Loucy (cell line): ENCODE measurements around the gene NR2F2.

Experiments used
- H2AFZ ChIP-seq: fragments of 200-600 bp; sonication (generic); 2 replicates; pipeline ENCODE4 v1.6.0; 2016; ENCODE audit warnings: antibody characterized with exemption, mild to moderate bottlenecking, low read length, moderate library complexity
- H3F3A ChIP-seq: fragments of 200-600 bp; 2 replicates; pipeline ENCODE4 v1.6.0; 2016; ENCODE audit warnings: antibody characterized with exemption, low read depth, mild to moderate bottlenecking
- H3K27me3 ChIP-seq: fragments of 200-600 bp; sonication (generic); 2 replicates; pipeline ENCODE4 v1.6.1; 2014; ENCODE audit warnings: low read length, mild to moderate bottlenecking; ENCODE audit not compliant: insufficient read depth, poor library complexity, severe bottlenecking
- H3K36me3 ChIP-seq: fragments of 200-600 bp; sonication (generic); 2 replicates; pipeline ENCODE4 v1.6.1; 2016; ENCODE audit warnings: low read length; ENCODE audit not compliant: insufficient read depth
- H3K4me1 ChIP-seq: fragments of 200-600 bp; sonication (generic); 2 replicates; pipeline ENCODE4 v1.5.1; 2014; ENCODE audit warnings: low read length, mild to moderate bottlenecking; ENCODE audit not compliant: insufficient read depth, poor library complexity, severe bottlenecking
- H3K4me2 ChIP-seq: fragments of 200-600 bp; sonication (generic); 2 replicates; pipeline ENCODE4 v1.6.0; 2014; ENCODE audit warnings: antibody characterized with exemption, low read length, low read depth, mild to moderate bottlenecking; ENCODE audit not compliant: poor library complexity, severe bottlenecking
- H3K4me3 ChIP-seq: fragments of 200-600 bp; sonication (generic); 2 replicates; pipeline ENCODE4 v1.5.1; 2014; ENCODE audit warnings: low read length, mild to moderate bottlenecking, mixed read lengths; ENCODE audit not compliant: poor library complexity, severe bottlenecking
- H3K79me2 ChIP-seq: fragments of 200-600 bp; sonication (generic); 2 replicates; pipeline ENCODE4 v1.6.1; 2014; ENCODE audit warnings: low read length; ENCODE audit not compliant: insufficient read depth
- H3K9ac ChIP-seq: fragments of 200-600 bp; sonication (generic); 2 replicates; pipeline ENCODE4 v1.6.0; 2014; ENCODE audit warnings: mild to moderate bottlenecking, low read depth, low read length, moderate library complexity; ENCODE audit not compliant: poor library complexity, severe bottlenecking
- H3K9me2 ChIP-seq: fragments of 200-600 bp; sonication (generic); replicated peaks from 2 replicates; pipeline ENCODE4 v1.6.1; 2016; ENCODE audit warnings: low read depth, low read length, mixed read lengths
- H3K9me3 ChIP-seq: fragments of 200-600 bp; sonication (generic); 2 replicates; pipeline ENCODE4 v1.6.1; 2014; ENCODE audit warnings: mild to moderate bottlenecking, antibody characterized with exemption, low read length, low read depth; ENCODE audit not compliant: insufficient read depth
- H4K20me1 ChIP-seq: fragments of 200-600 bp; sonication (generic); 2 replicates; pipeline ENCODE4 v1.6.0; 2014; ENCODE audit warnings: antibody characterized with exemption, low read length, mild to moderate bottlenecking; ENCODE audit not compliant: insufficient read depth, poor library complexity, severe bottlenecking
- EZH2phosphoT487 ChIP-seq: fragments of 200-600 bp; IDR thresholded peaks from 2 replicates; pipeline ENCODE4 v1.6.1; 2018; ENCODE audit warnings: antibody characterized with exemption, mild to moderate bottlenecking, moderate library complexity, borderline replicate concordance
- TF ChIP-seq, protein P1 (sequence below): fragments of 200-600 bp; sonication (generic); conservative IDR thresholded peaks from 2 replicates; pipeline ENCODE4 v1.5.1; 2014; ENCODE audit warnings: mild to moderate bottlenecking, antibody characterized with exemption, low read length

Gene NR2F2

DNA sequence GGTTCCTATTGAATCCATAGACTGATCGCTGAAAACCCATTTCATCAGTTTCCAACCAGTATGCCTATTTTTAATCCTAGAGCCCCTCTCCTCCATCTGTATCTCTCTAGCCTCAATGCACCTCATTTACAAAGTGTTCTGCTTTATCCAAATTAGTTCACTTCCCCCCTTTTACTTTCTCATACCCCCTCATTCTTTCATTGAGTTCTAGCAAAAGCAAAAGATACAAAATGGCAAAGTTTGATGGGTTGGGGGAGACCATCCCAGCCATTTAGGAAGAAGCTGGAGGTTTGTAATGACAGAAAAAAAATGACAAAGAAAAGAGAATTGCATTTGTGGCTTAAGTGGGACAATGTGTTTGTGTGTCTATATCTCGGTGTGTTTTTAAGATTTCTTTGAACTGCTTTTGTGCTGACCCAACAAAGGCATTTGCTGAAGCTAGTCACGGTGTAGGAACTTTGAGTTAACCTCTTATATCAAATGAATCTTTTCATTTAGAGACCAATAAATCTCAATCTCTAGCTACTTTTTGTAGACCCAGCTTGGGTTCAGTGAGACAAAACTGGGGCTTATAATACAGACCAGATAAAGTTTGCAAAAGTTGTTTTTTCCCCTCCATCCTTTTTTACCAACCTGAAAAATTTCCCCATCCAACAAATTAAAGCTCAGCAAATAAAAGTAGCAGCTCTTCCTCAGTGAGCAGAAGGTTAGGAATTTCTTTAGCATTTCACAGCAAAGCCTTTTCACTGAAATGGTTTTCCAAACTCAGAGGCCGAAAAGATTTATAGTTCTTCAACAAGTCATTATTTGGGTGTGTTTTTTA, 18.7 kb downstream of the NR2F2 start:
- Histone ChIP-seq H3K4me1 (no peaks in the 10 kb centered on the region), H3F3A (no peaks in the 10 kb centered on the region), H3K79me2 (no peaks in the 10 kb centered on the region), H2AFZ (no peak overlapping the region), H3K9ac (no peak overlapping the region), H3K9me2 (no peaks in the 10 kb centered on the region), H4K20me1 (no peaks in the 10 kb centered on the region), H3K4me2 (no peak overlapping the region), H3K4me3 (no peak overlapping the region), H3K27me3 (no peaks in the 10 kb centered on the region), H3K36me3 (no peaks in the 10 kb centered on the region), H3K9me3 (no peaks in the 10 kb centered on the region)
- TF ChIP-seq EZH2phosphoT487: no peak
- TF ChIP-seq, protein P1, sequence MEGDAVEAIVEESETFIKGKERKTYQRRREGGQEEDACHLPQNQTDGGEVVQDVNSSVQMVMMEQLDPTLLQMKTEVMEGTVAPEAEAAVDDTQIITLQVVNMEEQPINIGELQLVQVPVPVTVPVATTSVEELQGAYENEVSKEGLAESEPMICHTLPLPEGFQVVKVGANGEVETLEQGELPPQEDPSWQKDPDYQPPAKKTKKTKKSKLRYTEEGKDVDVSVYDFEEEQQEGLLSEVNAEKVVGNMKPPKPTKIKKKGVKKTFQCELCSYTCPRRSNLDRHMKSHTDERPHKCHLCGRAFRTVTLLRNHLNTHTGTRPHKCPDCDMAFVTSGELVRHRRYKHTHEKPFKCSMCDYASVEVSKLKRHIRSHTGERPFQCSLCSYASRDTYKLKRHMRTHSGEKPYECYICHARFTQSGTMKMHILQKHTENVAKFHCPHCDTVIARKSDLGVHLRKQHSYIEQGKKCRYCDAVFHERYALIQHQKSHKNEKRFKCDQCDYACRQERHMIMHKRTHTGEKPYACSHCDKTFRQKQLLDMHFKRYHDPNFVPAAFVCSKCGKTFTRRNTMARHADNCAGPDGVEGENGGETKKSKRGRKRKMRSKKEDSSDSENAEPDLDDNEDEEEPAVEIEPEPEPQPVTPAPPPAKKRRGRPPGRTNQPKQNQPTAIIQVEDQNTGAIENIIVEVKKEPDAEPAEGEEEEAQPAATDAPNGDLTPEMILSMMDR: no peak

DNA sequence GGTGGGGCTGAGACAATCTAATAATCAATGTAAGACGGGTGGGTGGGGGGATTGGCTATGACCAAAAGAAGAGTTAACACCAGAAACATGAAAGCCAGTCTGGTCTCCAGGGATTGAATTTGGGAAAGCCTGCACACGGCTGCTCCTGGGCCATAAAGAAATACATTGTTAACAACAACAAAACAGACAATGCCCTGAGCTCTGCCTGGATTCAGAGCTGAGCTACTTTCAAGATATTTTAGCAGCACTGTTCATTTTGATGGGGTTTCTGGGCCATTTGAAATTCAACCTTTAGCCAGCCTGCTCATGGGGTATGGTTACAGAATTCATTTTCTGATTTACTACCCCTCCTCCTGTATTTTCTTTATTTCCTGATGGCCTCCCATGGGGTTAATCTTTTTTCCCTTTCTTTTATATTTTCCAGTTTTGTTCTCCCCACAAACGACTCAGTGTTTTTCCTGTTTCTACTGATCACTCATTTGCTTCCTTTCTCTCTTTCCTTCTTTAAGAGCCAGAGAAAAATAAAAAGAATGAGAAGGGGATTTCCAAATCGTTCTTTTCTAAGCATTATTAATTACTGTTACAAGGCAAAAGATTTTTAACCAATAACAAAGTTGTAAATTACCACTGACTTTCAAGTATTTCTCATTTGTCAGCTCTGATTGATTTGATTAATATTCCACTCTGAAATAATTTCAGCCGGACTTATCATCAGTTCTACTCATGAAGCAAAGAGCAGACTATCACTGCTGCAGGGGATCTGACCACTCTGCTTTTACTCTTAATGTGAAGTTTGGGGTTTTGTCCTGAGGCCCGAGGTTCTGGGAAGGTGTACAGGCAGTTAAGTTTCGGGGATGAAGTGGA, 19.6 kb downstream of the NR2F2 start:
- no peaks in the 10 kb centered on the region for H3K27me3 ChIP-seq
- H3K79me2 ChIP-seq: no peaks in the 10 kb centered on the region
- no peaks in the 10 kb centered on the region for H3K9me3 ChIP-seq
- H4K20me1 ChIP-seq: no peaks in the 10 kb centered on the region
- no peaks in the 10 kb centered on the region for H3K36me3 ChIP-seq
- no peaks in the 10 kb centered on the region for H3F3A ChIP-seq
- H3K9me2 ChIP-seq: no peaks in the 10 kb centered on the region
- TF ChIP-seq, protein P1: no peak
- no peak overlapping the region for H2AFZ ChIP-seq
- H3K9ac ChIP-seq: no peak overlapping the region
- no peak overlapping the region for H3K4me2 ChIP-seq
- no peaks in the 10 kb centered on the region for H3K4me1 ChIP-seq
- no peak overlapping the region for H3K4me3 ChIP-seq

DNA sequence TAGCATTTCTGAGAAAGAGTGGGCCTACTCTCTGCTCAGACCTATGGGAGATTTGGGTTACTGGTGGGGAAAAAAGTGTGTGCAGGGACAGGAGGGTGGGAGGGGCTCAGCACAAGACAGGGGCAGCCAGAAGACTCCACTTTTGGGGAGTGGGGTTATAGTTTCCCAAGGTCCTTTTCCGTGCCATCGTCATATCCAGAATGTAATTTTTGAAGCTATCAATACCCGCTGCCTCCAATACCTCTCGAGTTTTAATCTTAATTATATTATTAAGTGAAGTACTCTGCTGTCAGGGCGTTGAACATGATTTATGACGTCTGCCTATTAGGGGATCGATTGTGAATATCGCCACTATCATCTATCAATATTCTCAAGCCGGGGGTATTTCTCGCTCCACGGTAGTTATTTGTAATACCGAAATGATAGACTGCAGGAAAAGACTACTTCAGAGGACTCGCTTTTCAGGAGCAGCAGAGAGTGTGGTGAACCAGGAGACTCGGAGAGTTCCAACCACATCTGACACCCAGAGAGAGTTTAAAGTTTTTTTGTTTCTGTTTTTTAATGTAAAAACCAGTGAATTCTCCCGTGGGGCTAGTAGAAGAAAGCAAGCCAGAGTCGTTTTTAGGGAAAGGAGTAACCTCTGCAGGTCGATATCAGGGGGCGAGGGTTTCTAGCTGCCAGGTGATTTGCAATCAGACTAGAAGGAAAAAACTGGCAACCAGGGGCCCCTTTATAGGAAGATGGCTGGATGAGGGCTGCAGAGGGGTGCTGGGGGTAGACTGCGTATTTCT, 20.6 kb downstream of the NR2F2 start:
- Histone ChIP-seq H4K20me1 (no peaks in the 10 kb centered on the region), H3F3A (no peaks in the 10 kb centered on the region), H2AFZ (no peak overlapping the region), H3K36me3 (no peaks in the 10 kb centered on the region), H3K9me3 (no peaks in the 10 kb centered on the region), H3K9ac (no peak overlapping the region), H3K4me3 (no peak overlapping the region), H3K4me1 (no peaks in the 10 kb centered on the region), H3K4me2 (no peak overlapping the region), H3K9me2 (no peaks in the 10 kb centered on the region), H3K79me2 (no peaks in the 10 kb centered on the region), H3K27me3 (no peaks in the 10 kb centered on the region)
- no peak for TF ChIP-seq EZH2phosphoT487
- TF ChIP-seq, protein P1: no peak
